Endothelial cell of umbilical vein (primary cell): Measurements from ENCODE around the gene C2CD3. TPM values are rescaled to one million over a fixed set of nuclear protein-coding genes. Genes with fewer than 3 reads are reported as not detected.

Experiments
- BruUV-seq: library from RNA; stranded (reverse); fragments of 400-500 nt; replicated peaks from 2 replicates; lab custom pipeline; 2021; lab: Mats Ljungman, UMichigan
- CTCF ChIA-PET: fragments of 300-600, 350-600 bp; sonication (Branson Sonifier 250); formaldehyde crosslinking; loops from one replicate; lab custom pipeline; 2021; ENCODE audit warnings: antibody characterized with exemption, inconsistent platforms; lab: Charles Lee
- POLR2A ChIA-PET: fragments of 300-600, 350-600 bp; sonication (Branson Sonifier 250); formaldehyde crosslinking; loops from one replicate; lab custom pipeline; 2021; ENCODE audit warnings: antibody characterized with exemption, inconsistent platforms; lab: Charles Lee
- DNase-seq: peaks from one replicate; pipeline ENCODE4 v3.0.0-alpha.2; 2011; ENCODE audit warnings: low read depth, low spot score
- FAIRE-seq: peaks from 2 replicates; lab custom pipeline; 2011; peaks lifted over from hg19 to GRCh38; lab: Jason Lieb, UNC
- H2AFZ ChIP-seq: 2 replicates; pipeline ENCODE4 v1.6.0; 2012; ENCODE audit warnings: low read depth, low read length, control low read depth, inconsistent platforms
- H3K27ac ChIP-seq: 2 replicates; pipeline ENCODE4 v1.5.1; 2011; ENCODE audit warnings: low read depth, mild to moderate bottlenecking, control low read depth, low read length, moderate library complexity; ENCODE audit not compliant: insufficient read depth
- H3K27me3 ChIP-seq, 2 experiments: 2 replicates each; pipeline versions ENCODE4 v1.6.0 to v1.6.1; 2011; ENCODE audit warnings: low read length in 2 of 2, mixed read lengths in 1 of 2; ENCODE audit not compliant: control insufficient read depth in 2 of 2, insufficient read depth in 2 of 2
- H3K36me3 ChIP-seq, 2 experiments: 2 replicates in 1 of 2; 3 replicates in 1 of 2; pipeline ENCODE4 v1.5.1; 2011; ENCODE audit warnings: low read length in 2 of 2, mild to moderate bottlenecking in 1 of 2, moderate library complexity in 1 of 2; ENCODE audit not compliant: control insufficient read depth in 2 of 2, insufficient read depth in 2 of 2; ENCODE audit errors: extremely low read depth in 1 of 2
- H3K4me1 ChIP-seq: 3 replicates; pipeline ENCODE4 v1.5.1; 2011; ENCODE audit warnings: mild to moderate bottlenecking, low read length; ENCODE audit not compliant: control insufficient read depth, insufficient read depth; ENCODE audit errors: extremely low read depth
- H3K4me2 ChIP-seq: 2 replicates; pipeline ENCODE4 v1.6.1; 2011; ENCODE audit warnings: low read length, control low read depth, mixed read lengths; ENCODE audit not compliant: insufficient read depth
- H3K4me3 ChIP-seq, 3 experiments: fragments of 200-600 bp in 1 of 3; sonication (generic), shearing (Covaris generic) in 1 of 3; replicated peaks in 1 of 3; 2 replicates each; pipeline ENCODE4 v1.5.1; 2011 to 2016; ENCODE audit warnings: control low read depth in 3 of 3, low read length in 3 of 3, mild to moderate bottlenecking in 2 of 3, inconsistent platforms in 1 of 3, low read depth in 1 of 3, moderate library complexity in 1 of 3; ENCODE audit not compliant: insufficient read depth in 1 of 3
- H3K79me2 ChIP-seq: 2 replicates; pipeline ENCODE4 v1.6.0; 2012; ENCODE audit warnings: low read length, inconsistent platforms; ENCODE audit not compliant: control insufficient read depth, insufficient read depth
- H3K9ac ChIP-seq: replicated peaks from 2 replicates; pipeline ENCODE3; 2011; ENCODE audit warnings: low read length, control low read depth; ENCODE audit not compliant: insufficient read depth; ENCODE audit errors: extremely low read depth
- H3K9me1 ChIP-seq: replicated peaks from 3 replicates; pipeline ENCODE4 v1.6.0; 2011; ENCODE audit warnings: mild to moderate bottlenecking, low read length; ENCODE audit not compliant: control insufficient read depth, insufficient read depth; ENCODE audit errors: extremely low read depth
- H3K9me3 ChIP-seq: replicated peaks from 2 replicates; pipeline ENCODE4 v1.5.1; 2012; ENCODE audit warnings: low read length, inconsistent platforms; ENCODE audit not compliant: control insufficient read depth, insufficient read depth
- H4K20me1 ChIP-seq: replicated peaks from 2 replicates; pipeline ENCODE3; 2011; ENCODE audit warnings: mild to moderate bottlenecking, low read length; ENCODE audit not compliant: control insufficient read depth, insufficient read depth; ENCODE audit errors: extremely low read depth
- EZH2 ChIP-seq: IDR thresholded peaks from 2 replicates; pipeline ENCODE4 v1.6.1; 2012; ENCODE audit warnings: borderline replicate concordance, low read depth, mild to moderate bottlenecking, moderate library complexity, low read length, inconsistent platforms; ENCODE audit not compliant: severe bottlenecking
- FOS ChIP-seq: IDR thresholded peaks from 2 replicates; pipeline ENCODE4 v1.6.1; 2011; ENCODE audit warnings: mild to moderate bottlenecking, low read length, moderate library complexity, borderline replicate concordance; ENCODE audit not compliant: insufficient read depth
- GATA2 ChIP-seq: IDR thresholded peaks from 2 replicates; pipeline ENCODE4 v1.7.0; 2011; ENCODE audit warnings: low read depth, mild to moderate bottlenecking, moderate library complexity, mixed read lengths, low read length; ENCODE audit not compliant: insufficient read length, insufficient read depth
- MYC ChIP-seq: IDR thresholded peaks from one replicate; pipeline ENCODE4 v1.6.1; 2011; ENCODE audit warnings: mild to moderate bottlenecking, low read depth, low read length
- POLR2AphosphoS5 ChIP-seq: IDR thresholded peaks from 2 replicates; pipeline ENCODE4 v1.6.1; 2012; ENCODE audit warnings: low read depth, mild to moderate bottlenecking, control low read depth, low read length, moderate library complexity; ENCODE audit not compliant: insufficient read depth
- dilution Hi-C: fragments of 300-500 bp; cut with MboI; formaldehyde crosslinking; loops from one replicate; pipeline ENCODE4 v1.15.0; 2019; ENCODE audit warnings: low sequenced_read_pairs; ENCODE audit not compliant: extremely low pct_ligation_motif_present
- intact Hi-C: fragments of 100-400 bp; cut with micrococcal nuclease; formaldehyde crosslinking; loops from one replicate; pipeline ENCODE4 v1.10.0; 2022
- polyA plus RNA-seq, 4 experiments: library from polyadenylated mRNA; depleted of rRNA in 3 of 4; stranded (reverse) in 3 of 4; unstranded in 1 of 4; fragments of >200 nt; gene quantifications; 2 replicates each; pipeline versions ENCODE4 v1.2.1 to v1.2.3, GENCODE V29; 2011 to 2012; ENCODE audit warnings: missing spikeins in 1 of 4
- total RNA-seq: library from RNA; stranded (reverse); gene quantifications from 2 replicates; pipeline ENCODE4 v1.2.3, GENCODE V29; 2021
- TF ChIP-seq, protein P1 (sequence below): IDR thresholded peaks from 2 replicates; pipeline ENCODE4 v1.6.1; 2011; ENCODE audit not compliant: insufficient read depth, insufficient read length
- TF ChIP-seq, protein P2 (sequence below), 2 donors: IDR thresholded peaks; 1 replicate in 1 of 2; 2 replicates in 1 of 2; pipeline ENCODE4 v1.5.1; 2011; ENCODE audit warnings: low read length in 2 of 2, mild to moderate bottlenecking in 2 of 2, moderate library complexity in 2 of 2, control low read depth in 1 of 2, inconsistent platforms in 1 of 2, low read depth in 1 of 2; ENCODE audit not compliant: insufficient read depth in 1 of 2; ENCODE audit errors: extremely low read depth in 1 of 2

C2CD3 gene
- total and polyA plus RNA-seq, 2 donors (not counting 3 experiments of a cell fraction or from before 2014, with no cell fraction given): 12.9 to 36.6 TPM

DNA sequence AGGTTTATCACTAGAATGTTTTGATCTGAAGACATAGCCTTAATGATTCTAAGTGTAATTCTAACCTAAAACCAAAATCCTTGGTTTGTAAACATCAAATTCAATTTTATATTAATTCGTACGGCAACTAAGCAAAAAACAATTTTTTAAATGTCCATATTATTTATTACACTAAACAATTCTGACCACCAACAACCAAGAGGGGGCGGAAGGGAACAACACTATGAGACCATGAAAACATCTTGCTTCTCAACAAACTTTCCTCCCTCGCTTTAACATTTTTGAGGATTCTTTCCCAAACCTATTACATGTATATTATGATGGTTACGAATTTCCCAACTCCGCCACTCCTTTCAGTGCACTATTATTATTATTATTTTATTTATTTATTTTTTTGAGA is 181.6 kb downstream of the C2CD3 start:
- H3K27me3 ChIP-seq: peaks cover 0 to 3% of the 10 kb centered on the region in 2 experiments
- POLR2A ChIA-PET: no interaction called here

More for the DNA sequence above, 181.6 kb downstream of the C2CD3 start:
- no TSS peak for BruUV-seq
- intact Hi-C loops (no loop called here), dilution Hi-C loops (no loop called here)
- CTCF ChIA-PET: no interaction called here
- H3K79me2 ChIP-seq: no peaks in the 10 kb centered on the region
- no peak overlapping the region for H2AFZ ChIP-seq
- H3K9ac ChIP-seq: no peak overlapping the region
- peaks cover under 1% of the 10 kb centered on the region for H3K4me1 ChIP-seq
- H3K9me3 ChIP-seq: no peaks in the 10 kb centered on the region
- TF ChIP-seq EZH2: no peak
- TF ChIP-seq, protein P1, sequence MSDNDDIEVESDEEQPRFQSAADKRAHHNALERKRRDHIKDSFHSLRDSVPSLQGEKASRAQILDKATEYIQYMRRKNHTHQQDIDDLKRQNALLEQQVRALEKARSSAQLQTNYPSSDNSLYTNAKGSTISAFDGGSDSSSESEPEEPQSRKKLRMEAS: no peak
- no peak for TF ChIP-seq MYC
- TF ChIP-seq, protein P2, sequence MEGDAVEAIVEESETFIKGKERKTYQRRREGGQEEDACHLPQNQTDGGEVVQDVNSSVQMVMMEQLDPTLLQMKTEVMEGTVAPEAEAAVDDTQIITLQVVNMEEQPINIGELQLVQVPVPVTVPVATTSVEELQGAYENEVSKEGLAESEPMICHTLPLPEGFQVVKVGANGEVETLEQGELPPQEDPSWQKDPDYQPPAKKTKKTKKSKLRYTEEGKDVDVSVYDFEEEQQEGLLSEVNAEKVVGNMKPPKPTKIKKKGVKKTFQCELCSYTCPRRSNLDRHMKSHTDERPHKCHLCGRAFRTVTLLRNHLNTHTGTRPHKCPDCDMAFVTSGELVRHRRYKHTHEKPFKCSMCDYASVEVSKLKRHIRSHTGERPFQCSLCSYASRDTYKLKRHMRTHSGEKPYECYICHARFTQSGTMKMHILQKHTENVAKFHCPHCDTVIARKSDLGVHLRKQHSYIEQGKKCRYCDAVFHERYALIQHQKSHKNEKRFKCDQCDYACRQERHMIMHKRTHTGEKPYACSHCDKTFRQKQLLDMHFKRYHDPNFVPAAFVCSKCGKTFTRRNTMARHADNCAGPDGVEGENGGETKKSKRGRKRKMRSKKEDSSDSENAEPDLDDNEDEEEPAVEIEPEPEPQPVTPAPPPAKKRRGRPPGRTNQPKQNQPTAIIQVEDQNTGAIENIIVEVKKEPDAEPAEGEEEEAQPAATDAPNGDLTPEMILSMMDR (IDR thresholded peaks at IDR 0.05; ENCODE audit: extremely low read depth in 1 of 2, insufficient read depth in 1 of 2, low read depth in 1 of 2, low read length in 2 of 2): no peak
- no peak for TF ChIP-seq FOS
- TF ChIP-seq GATA2: no peak
- no peak for TF ChIP-seq POLR2AphosphoS5
- no peak overlapping the region for H3K4me2 ChIP-seq
- no peak overlapping the region for H3K4me3 ChIP-seq
- DNase-seq: no peak
- no peaks in the 10 kb centered on the region for H4K20me1 ChIP-seq
- H3K27ac ChIP-seq: no peak overlapping the region
- no peaks in the 10 kb centered on the region for H3K9me1 ChIP-seq
- FAIRE-seq: no peak
- no peaks in the 10 kb centered on the region for H3K36me3 ChIP-seq
